PC-9 (cell line): ENCODE measurements around the gene DSCAM.

Source experiments
- EZH2 ChIP-seq: fragments of 200-600 bp; sonication (generic); IDR thresholded peaks from 2 replicates; pipeline ENCODE4 v1.8.0; 2017; ENCODE audit warnings: antibody characterized with exemption, low read depth
- TF ChIP-seq, protein P1 (sequence below): fragments of 200-600 bp; sonication (generic); conservative IDR thresholded peaks from 2 replicates; pipeline ENCODE4 v1.6.1; 2017; ENCODE audit warnings: mixed run types, antibody characterized with exemption, mild to moderate bottlenecking, moderate library complexity

DNA sequence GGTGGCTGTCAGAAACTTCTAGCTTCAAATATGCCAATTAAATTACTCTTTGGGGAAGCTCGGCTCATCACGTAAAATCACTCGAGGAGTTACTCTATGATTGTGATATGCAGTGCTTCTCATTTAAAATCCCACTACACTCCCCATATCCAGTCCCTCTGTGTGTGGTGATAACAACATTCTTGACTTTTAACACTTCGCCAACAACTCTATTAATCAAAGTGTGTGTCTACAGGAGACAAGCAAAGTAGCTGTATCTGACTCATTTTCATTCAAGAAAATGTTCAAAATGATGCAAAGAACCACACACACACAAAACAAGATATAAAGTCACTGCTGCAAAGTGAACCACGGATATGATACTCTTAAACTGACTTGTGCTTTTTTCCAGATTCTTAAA, 341.3 kb downstream of the DSCAM start:
- TF ChIP-seq, protein P1, sequence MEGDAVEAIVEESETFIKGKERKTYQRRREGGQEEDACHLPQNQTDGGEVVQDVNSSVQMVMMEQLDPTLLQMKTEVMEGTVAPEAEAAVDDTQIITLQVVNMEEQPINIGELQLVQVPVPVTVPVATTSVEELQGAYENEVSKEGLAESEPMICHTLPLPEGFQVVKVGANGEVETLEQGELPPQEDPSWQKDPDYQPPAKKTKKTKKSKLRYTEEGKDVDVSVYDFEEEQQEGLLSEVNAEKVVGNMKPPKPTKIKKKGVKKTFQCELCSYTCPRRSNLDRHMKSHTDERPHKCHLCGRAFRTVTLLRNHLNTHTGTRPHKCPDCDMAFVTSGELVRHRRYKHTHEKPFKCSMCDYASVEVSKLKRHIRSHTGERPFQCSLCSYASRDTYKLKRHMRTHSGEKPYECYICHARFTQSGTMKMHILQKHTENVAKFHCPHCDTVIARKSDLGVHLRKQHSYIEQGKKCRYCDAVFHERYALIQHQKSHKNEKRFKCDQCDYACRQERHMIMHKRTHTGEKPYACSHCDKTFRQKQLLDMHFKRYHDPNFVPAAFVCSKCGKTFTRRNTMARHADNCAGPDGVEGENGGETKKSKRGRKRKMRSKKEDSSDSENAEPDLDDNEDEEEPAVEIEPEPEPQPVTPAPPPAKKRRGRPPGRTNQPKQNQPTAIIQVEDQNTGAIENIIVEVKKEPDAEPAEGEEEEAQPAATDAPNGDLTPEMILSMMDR: no peak
- TF ChIP-seq EZH2: no peak
